Natural killer cell (primary cell): ENCODE data around the gene TBXA2R. TPM values are rescaled to one million over a fixed set of nuclear protein-coding genes. Genes with fewer than 3 reads are reported as not detected.

Source experiments
- ATAC-seq, 3 donors: fragments of 150-1000 bp in 2 of 3; fragments of 200-7000 bp in 1 of 3; cut with Tn5 transposase; 1 replicate in 1 of 3; 2 replicates in 2 of 3; pipeline ENCODE4 v1.10.0; 2021; ENCODE audit warnings: mild to moderate bottlenecking in 2 of 3, moderate library complexity in 2 of 3
- DNase-seq, 2 donors: peaks; one replicate each; pipeline versions ENCODE4 v3.0.0 to v3.0.0-alpha.2; 2013 to 2021; ENCODE audit warnings: mixed read lengths in 1 of 2
- H3K27ac ChIP-seq: one replicate; pipeline ENCODE4 v1.5.1; 2013; ENCODE audit warnings: mild to moderate bottlenecking, low read length
- H3K27me3 ChIP-seq: one replicate; pipeline ENCODE4 v1.6.1; 2013; ENCODE audit warnings: low read length; ENCODE audit not compliant: control insufficient read depth, insufficient read depth
- H3K36me3 ChIP-seq: one replicate; pipeline ENCODE4 v1.6.1; 2013; ENCODE audit warnings: low read length; ENCODE audit not compliant: control insufficient read depth, insufficient read depth
- H3K4me1 ChIP-seq: one replicate; pipeline ENCODE4 v1.6.1; 2013; ENCODE audit warnings: low read length; ENCODE audit not compliant: control insufficient read depth, insufficient read depth
- H3K4me3 ChIP-seq: one replicate; pipeline ENCODE4 v1.5.1; 2013; ENCODE audit warnings: low read length
- H3K9me3 ChIP-seq: one replicate; pipeline ENCODE4 v1.6.1; 2013; ENCODE audit warnings: low read length; ENCODE audit not compliant: control insufficient read depth, insufficient read depth
- H3K27ac Mint-ChIP-seq, 2 donors: one replicate each; pipeline ENCODE4 v1.8.0; 2022; ENCODE audit warnings: mild to moderate bottlenecking in 2 of 2, mixed read lengths in 2 of 2, moderate library complexity in 1 of 2
- H3K27me3 Mint-ChIP-seq, 2 donors: one replicate each; pipeline ENCODE4 v1.8.0; 2022; ENCODE audit warnings: low read depth in 2 of 2, mixed read lengths in 2 of 2
- H3K36me3 Mint-ChIP-seq: one replicate; pipeline ENCODE4 v1.8.0; 2022; ENCODE audit warnings: mixed read lengths
- H3K4me1 Mint-ChIP-seq, 2 donors: one replicate each; pipeline ENCODE4 v1.8.0; 2022; ENCODE audit warnings: mixed read lengths in 2 of 2
- H3K4me3 Mint-ChIP-seq: one replicate; pipeline ENCODE4 v1.8.0; 2022; ENCODE audit warnings: mild to moderate bottlenecking, moderate library complexity, mixed read lengths
- H3K9me3 Mint-ChIP-seq, 2 donors: one replicate each; pipeline ENCODE4 v1.8.0; 2022; ENCODE audit warnings: mixed read lengths in 2 of 2
- CTCF ChIP-seq: fragments of 200-600 bp; IDR thresholded peaks from one replicate; pipeline ENCODE4 v1.8.0; 2022; ENCODE audit warnings: antibody characterized with exemption
- WGBS: methylation state at CpG from one replicate; pipeline ENCODE4 v1.1.7; 2013; ENCODE audit warnings: missing lambda C conversion rate; ENCODE audit not compliant: insufficient coverage; 5-methylcytosine and 5-hydroxymethylcytosine counted together
- intact Hi-C: fragments of 100-400 bp; cut with micrococcal nuclease; formaldehyde crosslinking; loops from one replicate; pipeline ENCODE4 v1.14.2; 2022
- total RNA-seq, 4 donors: library from RNA; stranded (reverse); fragments of 120-200 nt in 1 of 4; gene quantifications; one replicate each; pipeline versions ENCODE4 v1.2.3 to v1.2.4, GENCODE V29; 2013 to 2022

The TBXA2R gene
- total RNA-seq, 3 donors from 2014 or later (not counting 1 experiment from before 2014, with no cell fraction given): 1.4 to 2.1 (median 2.1) TPM

GRCh38 chr19:3615524-3616135, 9.0 kb upstream of the TBXA2R start:
- no peak overlapping the region for H3K27ac Mint-ChIP-seq
- H3K4me1 Mint-ChIP-seq: no peaks in the 10 kb centered on the region
- H3K27me3 ChIP-seq: no peaks in the 10 kb centered on the region
- no peak for TF ChIP-seq CTCF
- H3K4me3 ChIP-seq: no peak overlapping the region
- ATAC-seq (no peak), DNase-seq (no peak)
- intact Hi-C loops: no loop called here
- H3K9me3 ChIP-seq: no peaks in the 10 kb centered on the region
- H3K27me3 Mint-ChIP-seq: no peaks in the 10 kb centered on the region
- H3K27ac ChIP-seq: no peak overlapping the region
- WGBS: 94% methylated on average over 26 of the region's 26 CpGs
- peaks cover 44% of the 10 kb centered on the region for H3K36me3 ChIP-seq
- H3K4me1 ChIP-seq: peaks cover 11% of the 10 kb centered on the region
- no peaks in the 10 kb centered on the region for H3K9me3 Mint-ChIP-seq
- no peaks in the 10 kb centered on the region for H3K36me3 Mint-ChIP-seq
- no peak overlapping the region for H3K4me3 Mint-ChIP-seq

GRCh38 chr19:3614858-3615505, 8.3 kb upstream of the TBXA2R start:
- H3K4me3 ChIP-seq: no peak overlapping the region
- no peaks in the 10 kb centered on the region for H3K27me3 ChIP-seq
- no peaks in the 10 kb centered on the region for H3K4me1 Mint-ChIP-seq
- 94% methylated on average over 17 of the region's 18 CpGs for WGBS
- H3K4me1 ChIP-seq: peaks cover 11% of the 10 kb centered on the region
- H3K9me3 ChIP-seq: no peaks in the 10 kb centered on the region
- H3K36me3 ChIP-seq: peaks cover 38% of the 10 kb centered on the region
- H3K27me3 Mint-ChIP-seq: no peaks in the 10 kb centered on the region
- no peak overlapping the region for H3K4me3 Mint-ChIP-seq
- no peaks in the 10 kb centered on the region for H3K36me3 Mint-ChIP-seq
- intact Hi-C loops: no loop called here
- no peak for TF ChIP-seq CTCF
- no peak for DNase-seq
- H3K9me3 Mint-ChIP-seq: no peaks in the 10 kb centered on the region
- no peak overlapping the region for H3K27ac ChIP-seq
- H3K27ac Mint-ChIP-seq: no peak overlapping the region
- ATAC-seq: no peak

DNA sequence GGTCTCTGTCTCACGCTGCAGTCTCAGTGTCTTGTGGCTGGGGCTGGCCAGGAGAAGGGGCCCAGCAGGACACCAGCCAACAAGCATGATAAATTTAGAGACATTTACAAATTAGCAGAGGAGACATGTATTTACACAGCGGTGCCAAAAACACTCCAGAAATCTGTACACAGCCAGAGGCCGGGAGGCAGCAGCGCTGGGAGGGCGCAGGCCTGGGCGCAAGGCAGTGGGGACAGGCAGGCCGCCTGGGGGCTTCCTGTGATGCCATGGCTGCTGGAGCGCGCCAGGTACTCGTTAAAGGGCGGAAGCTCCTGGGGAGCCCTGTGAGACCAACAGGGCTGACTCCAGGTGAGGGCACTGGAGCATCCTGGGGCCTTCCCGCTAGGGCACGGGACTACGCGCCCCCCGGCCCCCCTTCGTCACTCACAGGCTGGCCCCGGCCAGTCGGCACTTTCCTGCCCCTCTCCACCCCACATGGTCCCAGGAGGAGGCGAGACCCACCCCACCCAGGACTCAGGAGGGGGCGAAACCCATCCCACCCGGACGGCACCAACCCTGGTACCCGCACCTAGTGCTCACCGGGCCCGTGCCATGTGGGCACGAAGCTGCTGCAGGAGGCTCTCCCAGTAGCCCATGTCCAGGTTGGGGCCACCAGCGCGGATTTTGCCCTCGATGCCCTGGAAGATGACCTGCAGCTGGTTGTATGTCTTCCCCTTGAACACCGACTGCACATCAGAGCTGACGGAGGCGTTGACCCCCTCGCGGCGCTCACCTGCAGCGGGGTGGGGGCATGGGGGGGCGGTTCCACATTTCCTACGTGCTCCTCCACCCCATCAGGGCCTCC, 7.4 kb upstream of the TBXA2R start:
- no peak overlapping the region for H3K4me3 Mint-ChIP-seq
- H3K36me3 ChIP-seq: peaks cover 34% of the 10 kb centered on the region
- no peak overlapping the region for H3K4me3 ChIP-seq
- DNase-seq (no peak), ATAC-seq (no peak)
- no peaks in the 10 kb centered on the region for H3K9me3 Mint-ChIP-seq
- H3K4me1 Mint-ChIP-seq: peaks cover 0 to 4% of the 10 kb centered on the region in 2 donors
- H3K27me3 ChIP-seq: no peaks in the 10 kb centered on the region
- WGBS: 94% methylated on average over 39 of the region's 39 CpGs
- H3K36me3 Mint-ChIP-seq: no peaks in the 10 kb centered on the region
- no peak for TF ChIP-seq CTCF
- H3K27ac ChIP-seq: no peak overlapping the region
- no peaks in the 10 kb centered on the region for H3K27me3 Mint-ChIP-seq
- no peak overlapping the region for H3K27ac Mint-ChIP-seq
- H3K4me1 ChIP-seq: peaks cover 12% of the 10 kb centered on the region
- no peaks in the 10 kb centered on the region for H3K9me3 ChIP-seq
- intact Hi-C loops: no loop called here
